Neural cell (in vitro differentiated cells): Measurements from ENCODE around the gene SHD.

Experiments used
- CTCF ChIP-seq: fragments of 450-650 bp; IDR thresholded peaks from 2 replicates; pipeline ENCODE4 v1.5.1; 2014; ENCODE audit warnings: antibody characterized with exemption, mild to moderate bottlenecking, moderate library complexity; ENCODE audit not compliant: poor library complexity, severe bottlenecking
- EP300 ChIP-seq: fragments of 450-650 bp; conservative IDR thresholded peaks from 2 replicates; pipeline ENCODE4 v1.6.1; 2014; ENCODE audit warnings: antibody characterized with exemption, mild to moderate bottlenecking, moderate library complexity; ENCODE audit not compliant: poor library complexity, severe bottlenecking
- MXI1 ChIP-seq: fragments of 450-650 bp; conservative IDR thresholded peaks from 2 replicates; pipeline ENCODE4 v1.6.1; 2014; ENCODE audit warnings: antibody characterized with exemption, mild to moderate bottlenecking; ENCODE audit not compliant: poor library complexity, severe bottlenecking
- POLR2AphosphoS5 ChIP-seq: IDR thresholded peaks from 2 replicates; pipeline ENCODE4 v1.6.1; 2012
- RAD21 ChIP-seq: fragments of 450-650 bp; conservative IDR thresholded peaks from 2 replicates; pipeline ENCODE4 v1.6.1; 2014; ENCODE audit warnings: antibody characterized with exemption, mild to moderate bottlenecking, moderate library complexity
- SMC3 ChIP-seq: fragments of 450-650 bp; conservative IDR thresholded peaks from 2 replicates; pipeline ENCODE4 v1.6.1; 2014; ENCODE audit warnings: antibody characterized with exemption, mild to moderate bottlenecking, moderate library complexity; ENCODE audit not compliant: poor library complexity

- TF ChIP-seq EP300 (no peak), CTCF (no peak), POLR2AphosphoS5 (no peak), MXI1 (no peak), RAD21 (no peak), SMC3 (no peak)
Measured at GRCh38 chr19:4318460-4318859, 39.4 kb downstream of the SHD start.
